Dedifferentiated amniotic fluid mesenchymal stem cell (primary cell): ENCODE results near the gene OR2D3.
"Not testable (repeated sequence)": the region's sequence is repeated elsewhere in the genome, so short reads cannot be mapped to it uniquely, and the experiment has no call there.

Experiments
- DNase-seq: peaks from one replicate; pipeline ENCODE4 v3.0.0-alpha.2; 2016; ENCODE audit errors: extremely low spot score

OR2D3 gene

GRCh38 chr11:6927030-6927617 is 6.3 kb downstream of the OR2D3 start:
- no peak for DNase-seq

GRCh38 chr11:6928916-6929315 is 8.1 kb downstream of the OR2D3 start:
- DNase-seq, result no peak

GRCh38 chr11:6931146-6931713 is 10.4 kb downstream of the OR2D3 start:
- no peak for DNase-seq

- no peak for DNase-seq
These were observed 11.3 kb downstream of the OR2D3 start for GRCh38 chr11:6932145-6932544.

GRCh38 chr11:6941970-6942369 is 21.2 kb downstream of the OR2D3 start:
- DNase-seq, result no peak

- DNase-seq, result no peak
These were observed 22.3 kb downstream of the OR2D3 start for GRCh38 chr11:6943131-6943530.

- not testable (repeated sequence) for DNase-seq
These were observed 33.4 kb downstream of the OR2D3 start for GRCh38 chr11:6954248-6954647.

- no peak for DNase-seq
These were observed 41.3 kb downstream of the OR2D3 start for GRCh38 chr11:6962141-6962540.

GRCh38 chr11:6962673-6963072 is 41.9 kb downstream of the OR2D3 start:
- no peak for DNase-seq

- no peak for DNase-seq
These were observed 48.0 kb downstream of the OR2D3 start for GRCh38 chr11:6968816-6969215.

GRCh38 chr11:6969854-6970253 is 49.1 kb downstream of the OR2D3 start:
- DNase-seq, result not testable (repeated sequence)
